SK-N-SH (cell line): ENCODE data around the gene ZNF496. TPM values are rescaled to one million over a fixed set of nuclear protein-coding genes. Genes with fewer than 3 reads are reported as not detected.
A peak's percentile ranks its signal among the peaks of the same experiment; 100 is the strongest.

Source experiments
- CTCF ChIA-PET: fragments of 300-600, 350-600 bp; formaldehyde crosslinking; extraction: SDS; loops from one replicate; lab custom pipeline; 2021; lab: Yijun Ruan, JAX
- POLR2A ChIA-PET: fragments of 350-600 bp; sonication (Branson Sonifier 250); formaldehyde crosslinking; extraction: SDS; loops from one replicate; lab custom pipeline; 2020; ENCODE audit warnings: antibody characterized with exemption, inconsistent platforms; lab: Yijun Ruan, JAX
- DNase-seq: peaks from one replicate; pipeline ENCODE4 v3.0.0; 2012
- H2AFZ ChIP-seq: fragments of 200-600 bp; sonication (generic); 2 replicates; pipeline ENCODE4 v1.8.1; 2016; ENCODE audit warnings: antibody characterized with exemption, mild to moderate bottlenecking, low read depth
- H3F3A ChIP-seq: fragments of 200-600 bp; sonication (generic); replicated peaks from 2 replicates; pipeline ENCODE3; 2016; ENCODE audit warnings: antibody characterized with exemption, mild to moderate bottlenecking; ENCODE audit not compliant: insufficient read depth
- H3K27ac ChIP-seq, 2 experiments: fragments of 200-500 bp in 1 of 2; fragments of 200-600 bp in 1 of 2; sonication (Bioruptor generic) in 1 of 2; sonication (generic), shearing (Covaris generic) in 1 of 2; 2 replicates each; pipeline versions ENCODE4 v1.5.1 to v1.6.1; 2014 to 2016; ENCODE audit warnings: low read depth in 2 of 2, inconsistent platforms in 1 of 2, low read length in 1 of 2, mild to moderate bottlenecking in 1 of 2, mixed read lengths in 1 of 2
- H3K27me3 ChIP-seq: fragments of 200-600 bp; sonication (generic), shearing (Covaris generic); 2 replicates; pipeline ENCODE4 v1.6.1; 2016; ENCODE audit warnings: mixed run types; ENCODE audit not compliant: insufficient read depth
- H3K36me3 ChIP-seq, 2 experiments: fragments of 200-500 bp in 1 of 2; fragments of 200-600 bp in 1 of 2; sonication (Bioruptor generic) in 1 of 2; sonication (generic) in 1 of 2; replicated peaks in 1 of 2; 2 replicates each; pipeline versions ENCODE3 to v1.5.1; 2014 to 2016; ENCODE audit warnings: low read length in 1 of 2, mild to moderate bottlenecking in 1 of 2; ENCODE audit not compliant: insufficient read depth in 2 of 2, control insufficient read depth in 1 of 2
- H3K4me1 ChIP-seq, 2 experiments: fragments of 200-500 bp in 1 of 2; fragments of 200-600 bp in 1 of 2; sonication (Bioruptor generic) in 1 of 2; sonication (generic), shearing (Covaris generic) in 1 of 2; 2 replicates each; pipeline versions ENCODE4 v1.5.1 to v1.6.1; 2014 to 2016; ENCODE audit warnings: low read depth in 1 of 2, low read length in 1 of 2, mixed run types in 1 of 2; ENCODE audit not compliant: insufficient read depth in 2 of 2, control insufficient read depth in 1 of 2
- H3K4me2 ChIP-seq: fragments of 200-600 bp; sonication (generic), shearing (Covaris generic); 2 replicates; pipeline ENCODE4 v1.6.1; 2017; ENCODE audit warnings: mixed run types
- H3K4me3 ChIP-seq, 2 experiments: fragments of 200-500 bp in 1 of 2; fragments of 200-600 bp in 1 of 2; sonication (Bioruptor generic) in 1 of 2; sonication (generic), shearing (Covaris generic) in 1 of 2; 2 replicates each; pipeline versions ENCODE4 v1.5.1 to v1.8.1; 2014 to 2016; ENCODE audit warnings: low read depth in 2 of 2, inconsistent platforms in 1 of 2, low read length in 1 of 2, mild to moderate bottlenecking in 1 of 2, mixed read lengths in 1 of 2, moderate library complexity in 1 of 2
- H3K79me2 ChIP-seq: fragments of 200-600 bp; sonication (generic); 2 replicates; pipeline ENCODE4 v1.8.1; 2017; ENCODE audit warnings: mild to moderate bottlenecking; ENCODE audit not compliant: insufficient read depth
- H3K9ac ChIP-seq: fragments of 200-600 bp; sonication (generic); 2 replicates; pipeline ENCODE4 v1.6.1; 2017; ENCODE audit warnings: mixed run types
- H3K9me2 ChIP-seq: fragments of 200-600 bp; sonication (generic); 2 replicates; pipeline ENCODE4 v1.6.1; 2017; ENCODE audit warnings: mixed run types
- H3K9me3 ChIP-seq: fragments of 200-600 bp; sonication (generic); 2 replicates; pipeline ENCODE4 v1.6.1; 2017; ENCODE audit warnings: mixed run types, mild to moderate bottlenecking, moderate library complexity
- H4K20me1 ChIP-seq: fragments of 200-600 bp; sonication (generic); 2 replicates; pipeline ENCODE4 v1.6.1; 2017; ENCODE audit warnings: mild to moderate bottlenecking, mixed run types; ENCODE audit not compliant: insufficient read depth
- CHD2 ChIP-seq: fragments of 150-350 bp; IDR thresholded peaks from 2 replicates; pipeline ENCODE4 v1.6.1; 2018; ENCODE audit warnings: low read length; ENCODE audit not compliant: partially characterized antibody
- GABPA ChIP-seq: IDR thresholded peaks from 2 replicates; pipeline ENCODE4 v1.4.0; 2012; ENCODE audit warnings: low read depth, mild to moderate bottlenecking
- IRF3 ChIP-seq: fragments of 150-350 bp; IDR thresholded peaks from 2 replicates; pipeline ENCODE4 v1.6.1; 2016; ENCODE audit warnings: mild to moderate bottlenecking, low read depth, low read length
- JUND ChIP-seq: IDR thresholded peaks from 2 replicates; pipeline ENCODE4 v1.4.0; 2012
- MAX ChIP-seq: IDR thresholded peaks from 2 replicates; pipeline ENCODE4 v1.4.0; 2012; ENCODE audit warnings: low read depth
- MEF2A ChIP-seq: IDR thresholded peaks from 2 replicates; pipeline ENCODE4 v1.4.0; 2012; ENCODE audit warnings: low read depth, borderline replicate concordance
- MXI1 ChIP-seq: IDR thresholded peaks from 2 replicates; pipeline ENCODE4 v1.6.1; 2012; ENCODE audit warnings: mild to moderate bottlenecking, low read depth, low read length, improper control_type of control experiment
- NRF1 ChIP-seq: IDR thresholded peaks from 2 replicates; pipeline ENCODE4 v1.6.1; 2012; ENCODE audit warnings: low read depth, mild to moderate bottlenecking, low read length
- POLR2AphosphoS5 ChIP-seq: IDR thresholded peaks from 2 replicates; pipeline ENCODE4 v1.6.1; 2012; ENCODE audit warnings: low read depth, low read length
- SIN3A ChIP-seq: IDR thresholded peaks from 2 replicates; pipeline ENCODE4 v1.6.1; 2012; ENCODE audit warnings: low read depth, mild to moderate bottlenecking, low read length, moderate library complexity, borderline replicate concordance
- TAF1 ChIP-seq: IDR thresholded peaks from 2 replicates; pipeline ENCODE4 v1.6.1; 2012; ENCODE audit warnings: low read depth, mild to moderate bottlenecking, low read length, moderate library complexity, borderline replicate concordance
- YY1 ChIP-seq: IDR thresholded peaks from 2 replicates; pipeline ENCODE4 v1.4.0; 2012; ENCODE audit warnings: low read depth, mild to moderate bottlenecking
- WGBS: methylation state at CpG from one replicate; pipeline ENCODE4 v1.1.6; 2017; ENCODE audit warnings: low lambda C conversion rate; 5-methylcytosine and 5-hydroxymethylcytosine counted together
- polyA plus RNA-seq, 3 experiments: library from polyadenylated mRNA; depleted of rRNA; stranded (reverse); fragments of >200 nt; gene quantifications; 2 replicates each; pipeline ENCODE4 v1.2.3, GENCODE V29; 2012

Gene ZNF496
- polyA plus RNA-seq, 1 of the 3 experiments (the other 2 are of a cell fraction) = 23.2 TPM

GRCh38 chr1:247332215-247332622, 552 bp upstream of the ZNF496 start:
- TF ChIP-seq MAX (peak; percentile 92), MXI1 (peak; percentile 57; the same call in 1 of the 2 replicates), MEF2A (no peak), NRF1 (0 out of 2 replicates have a peak, but pooled peaks have one; percentile 15)
- Histone ChIP-seq H4K20me1 (peaks cover 13% of the 10 kb centered on the region), H3K4me3 (peak overlapping the region; percentile 64 to 99), H3F3A (no peaks in the 10 kb centered on the region), H3K79me2 (peaks cover 89% of the 10 kb centered on the region), H3K9me3 (no peaks in the 10 kb centered on the region), H2AFZ (peak overlapping the region; percentile 9; the same call in 1 of the 2 replicates), H3K9ac (peak overlapping the region; percentile 96), H3K4me2 (peak overlapping the region; percentile 87), H3K36me3 (peaks cover 23 to 52% of the 10 kb centered on the region in 2 experiments), H3K27me3 (no peaks in the 10 kb centered on the region), H3K4me1 (peaks cover 8 to 51% of the 10 kb centered on the region in 2 experiments; a peak in 3 of 4 replicates), H3K9me2 (no peaks in the 10 kb centered on the region), H3K27ac (peak overlapping the region; percentile 54 to 87; a peak in 3 of 4 replicates)
- POLR2A ChIA-PET = no interaction called here
- CTCF ChIA-PET = no interaction called here
- DNase-seq = peak; percentile 83
- 0% methylated on average over 2 of the region's 38 CpGs for WGBS

- no peaks in the 10 kb centered on the region for H3K9me2 ChIP-seq
- peaks cover 23 to 53% of the 10 kb centered on the region in 2 experiments for H3K36me3 ChIP-seq
- no peaks in the 10 kb centered on the region for H3K27me3 ChIP-seq
- H3K9ac ChIP-seq = peak overlapping the region; percentile 96
- peak overlapping the region; percentile 90 for H2AFZ ChIP-seq
- H3K27ac ChIP-seq = peak overlapping the region; percentile 83 to 87
- DNase-seq = peak; percentile 91
- peaks cover 8 to 47% of the 10 kb centered on the region in 2 experiments; a peak in 3 of 4 replicates for H3K4me1 ChIP-seq
- peak overlapping the region; percentile 95 for H3K4me2 ChIP-seq
- no peaks in the 10 kb centered on the region for H3F3A ChIP-seq
- peaks cover 87% of the 10 kb centered on the region for H3K79me2 ChIP-seq
- peak overlapping the region; percentile 85 to 99 for H3K4me3 ChIP-seq
- ChIA-PET POLR2A (interaction anchor here (0.6 kb wide), 1 partner anchor 24 kb away, joined by 3 read pairs; no protein-coding TSS in a partner anchor), CTCF (interaction anchor here (0.7 to 1.3 kb wide), 2 partner anchors 17 to 1475 kb away, joined by 3 read pairs; no protein-coding TSS in a partner anchor)
- H4K20me1 ChIP-seq = peaks cover 13% of the 10 kb centered on the region
- TF ChIP-seq MXI1 (peak; percentile 13; the same call in 1 of the 2 replicates), JUND (no peak), YY1 (peak; percentile 19; the same call in 1 of the 2 replicates), TAF1 (peak; percentile 59; the same call in 1 of the 2 replicates), MAX (0 out of 2 replicates have a peak, but pooled peaks have one; percentile 45), IRF3 (no peak), SIN3A (peak; percentile 52; the same call in 1 of the 2 replicates), GABPA (0 out of 2 replicates have a peak, but pooled peaks have one; percentile 31), POLR2AphosphoS5 (peak; percentile 53; the same call in 1 of the 2 replicates), CHD2 (peak; percentile 10)
- WGBS = 0% methylated on average over 11 of the region's 36 CpGs
- no peaks in the 10 kb centered on the region for H3K9me3 ChIP-seq
Measured at GRCh38 chr1:247331172-247331524, 519 bp downstream of the ZNF496 start.
